ENCODE measurements around the gene TSPO2.

Gene TSPO2

GRCh38 chr6:41074692-41075436 lies 32.6 kb downstream of the TSPO2 start:
- DNase-seq (ENCODE audit: low spot score), result no peak
- no peak for FAIRE-seq

DNA sequence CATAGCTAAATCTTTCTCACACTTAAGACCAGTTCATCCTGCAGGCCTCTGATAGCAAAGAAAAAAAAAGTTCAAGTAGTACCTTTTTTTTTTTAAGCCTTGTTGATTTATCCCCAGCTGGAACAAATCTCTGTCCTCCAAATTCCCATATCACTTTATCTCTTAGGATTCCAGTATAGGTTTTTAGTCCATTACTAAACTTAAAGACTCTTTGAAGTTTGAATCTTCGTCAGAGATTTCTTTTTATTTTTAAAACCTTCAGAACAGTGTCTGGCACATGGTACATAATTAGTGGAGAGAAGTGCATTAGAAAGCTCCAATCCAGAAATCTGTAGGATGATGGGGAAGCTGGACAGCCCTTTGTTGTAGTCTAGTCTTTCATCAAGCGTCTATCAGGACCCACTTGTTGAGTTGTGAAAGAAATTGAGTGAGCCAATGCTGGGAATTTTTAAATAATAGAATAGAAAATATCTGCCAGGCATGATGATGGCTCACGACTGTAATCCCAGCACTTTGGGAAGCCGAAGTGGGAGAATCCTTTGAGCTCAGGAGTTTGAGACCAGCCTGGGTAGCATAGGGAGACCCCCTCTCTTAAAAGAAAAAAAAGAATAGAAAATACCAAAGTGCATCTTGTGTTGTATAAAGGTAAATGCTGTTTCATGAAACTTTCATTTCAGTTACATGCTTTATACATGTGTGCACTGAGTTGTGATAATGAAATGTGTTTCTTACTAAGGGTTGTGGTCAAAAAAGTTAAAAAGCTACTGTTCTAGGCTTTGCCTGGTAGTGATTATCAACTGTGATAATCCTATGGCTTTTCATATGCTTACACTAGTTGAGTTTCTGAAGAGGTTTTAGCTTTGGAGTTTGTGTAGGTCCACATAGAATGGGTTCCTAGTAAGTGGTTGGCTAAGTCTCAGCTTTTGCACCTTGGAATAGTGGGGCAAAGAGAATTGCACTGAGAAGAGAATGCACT lies 33.7 kb downstream of the TSPO2 start:
- DNase-seq (ENCODE audit: low spot score), result no peak
- FAIRE-seq, result no peak

DNA sequence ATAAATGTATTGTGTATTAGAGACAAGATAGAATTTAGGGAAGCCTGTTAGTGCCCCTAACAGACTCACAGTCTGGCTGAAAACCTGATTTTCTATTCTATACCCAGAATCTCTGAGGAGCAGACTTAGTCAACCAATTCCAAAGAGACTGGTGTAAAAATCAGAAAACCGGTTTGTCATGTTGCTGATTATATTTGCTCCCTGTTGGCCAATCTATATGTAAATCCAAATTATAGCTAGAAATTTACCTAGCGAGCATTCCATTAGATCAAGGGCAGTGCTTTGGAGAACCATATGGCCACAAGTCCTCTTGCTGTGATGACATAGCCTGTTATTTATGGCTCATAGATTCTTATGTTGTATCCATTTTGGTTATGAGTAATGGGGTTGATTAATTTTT lies 35.3 kb downstream of the TSPO2 start:
- FAIRE-seq (no peak), DNase-seq (ENCODE audit: low spot score) (no peak)

DNA sequence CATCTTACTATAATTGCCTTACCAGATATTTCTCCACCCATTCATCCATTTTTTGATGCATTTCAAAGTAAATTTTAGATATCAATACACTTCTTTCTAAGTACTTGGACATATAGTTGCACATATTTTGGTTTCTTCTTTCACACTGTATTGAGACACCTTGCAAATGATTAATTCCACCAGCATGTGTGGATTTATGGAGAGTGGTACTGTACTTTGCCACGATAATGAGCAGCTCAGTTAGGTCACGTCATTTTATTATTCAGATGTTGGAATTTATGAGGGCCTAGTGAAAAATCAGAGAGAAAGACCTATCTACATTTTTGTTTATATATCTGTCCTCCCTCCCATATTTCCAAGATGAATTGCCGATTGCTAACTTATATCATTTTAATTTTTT lies 35.8 kb downstream of the TSPO2 start:
- FAIRE-seq (no peak), DNase-seq (ENCODE audit: low spot score) (no peak)

DNA sequence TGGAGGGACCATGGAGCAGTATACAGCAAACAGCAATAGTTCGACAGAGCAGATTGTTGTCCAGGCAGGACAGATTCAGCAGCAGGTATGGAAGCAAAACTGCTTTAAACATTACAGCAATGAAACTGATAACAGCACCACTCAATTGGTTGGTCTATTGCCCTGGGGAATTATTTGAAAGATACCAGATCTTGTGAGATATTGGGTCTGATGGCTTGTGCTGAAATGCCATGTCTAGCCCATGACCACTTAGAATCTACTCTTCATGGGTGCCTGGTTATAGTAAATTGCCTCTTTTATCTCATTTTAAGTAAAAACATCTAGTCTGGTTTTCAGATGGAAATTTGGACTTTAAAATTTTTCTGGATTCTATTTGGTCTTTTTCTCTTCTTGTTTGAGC lies 36.8 kb downstream of the TSPO2 start:
- FAIRE-seq (no peak), DNase-seq (ENCODE audit: low spot score) (no peak)

DNA sequence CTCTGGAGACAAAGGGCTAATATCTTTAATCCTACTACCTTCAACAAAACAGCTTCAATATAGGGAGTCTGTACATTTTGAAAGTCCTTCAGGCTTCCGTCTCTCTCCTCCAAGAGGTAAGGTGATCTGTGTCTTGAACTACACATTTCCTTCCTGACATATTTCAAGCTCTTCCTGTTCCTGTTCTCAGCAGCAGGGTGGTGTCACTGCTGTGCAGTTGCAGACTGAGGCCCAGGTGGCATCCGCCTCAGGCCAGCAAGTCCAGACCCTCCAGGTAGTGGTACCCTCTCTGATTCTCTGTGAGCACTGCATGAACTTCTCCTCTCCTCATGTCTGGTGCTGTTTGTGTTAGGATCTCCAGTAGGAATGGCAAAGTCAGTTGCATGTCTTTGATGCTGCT lies 38.4 kb downstream of the TSPO2 start:
- DNase-seq (ENCODE audit: low spot score) (no peak), FAIRE-seq (no peak)

DNA sequence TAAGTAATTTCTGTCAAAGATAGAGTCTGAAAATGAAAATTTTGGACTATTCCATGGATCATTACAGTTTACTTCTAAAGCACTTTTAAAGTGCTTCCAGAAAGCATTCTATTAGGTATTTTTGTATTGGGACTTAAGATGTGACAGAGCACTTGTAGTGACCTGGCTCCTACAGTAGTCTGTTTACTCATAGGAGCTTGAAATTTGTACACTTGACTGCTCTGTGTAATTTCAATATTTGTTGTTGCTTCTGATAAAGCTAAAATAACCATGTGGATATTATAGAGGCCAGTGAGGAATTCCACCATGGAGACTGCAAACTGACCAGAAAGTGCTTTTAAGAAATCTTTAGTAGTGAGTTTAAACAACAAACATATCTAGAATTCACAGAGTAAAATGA lies 40.8 kb downstream of the TSPO2 start:
- DNase-seq (ENCODE audit: low spot score), result no peak
- FAIRE-seq, result no peak

DNA sequence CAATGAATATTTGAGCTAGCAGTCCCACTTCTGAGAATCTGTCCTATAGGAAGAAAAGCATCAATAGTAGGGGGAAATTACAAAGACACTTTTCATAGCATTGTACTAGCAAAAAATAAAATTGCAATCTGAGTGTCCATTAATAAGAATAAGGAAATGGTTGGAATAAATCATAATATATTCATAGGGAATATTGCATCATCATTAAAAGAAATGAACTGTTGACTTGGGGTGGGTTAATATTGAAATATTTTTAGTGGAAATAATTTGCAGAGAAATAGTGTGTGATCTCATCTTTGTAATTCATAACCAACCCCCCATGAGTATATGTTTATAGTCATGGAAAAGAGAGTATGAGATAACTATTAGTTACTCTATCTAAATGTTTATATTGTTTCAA lies 42.9 kb downstream of the TSPO2 start:
- DNase-seq (ENCODE audit: low spot score), result no peak
- FAIRE-seq, result no peak

DNA sequence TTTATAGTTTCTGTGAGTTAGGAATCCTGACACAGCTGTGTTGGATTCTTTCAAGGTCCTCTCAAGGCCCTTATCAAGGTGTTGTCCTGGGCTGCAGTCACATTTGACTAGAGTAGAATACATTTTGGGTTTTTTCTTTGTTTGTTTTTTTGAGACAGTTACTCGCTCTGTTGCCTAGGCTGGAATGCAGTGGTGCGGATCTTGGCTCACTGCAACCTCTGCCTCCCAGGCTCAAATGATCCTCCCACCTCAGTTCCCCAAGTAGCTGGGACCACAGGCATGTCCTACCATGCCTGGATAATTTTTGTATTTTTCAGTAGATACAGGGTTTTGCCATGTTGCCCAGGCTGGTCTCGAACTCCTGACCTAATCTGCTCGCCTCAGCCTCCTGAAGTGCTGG lies 46.2 kb downstream of the TSPO2 start:
- DNase-seq (ENCODE audit: low spot score) (no peak), FAIRE-seq (no peak)

DNA sequence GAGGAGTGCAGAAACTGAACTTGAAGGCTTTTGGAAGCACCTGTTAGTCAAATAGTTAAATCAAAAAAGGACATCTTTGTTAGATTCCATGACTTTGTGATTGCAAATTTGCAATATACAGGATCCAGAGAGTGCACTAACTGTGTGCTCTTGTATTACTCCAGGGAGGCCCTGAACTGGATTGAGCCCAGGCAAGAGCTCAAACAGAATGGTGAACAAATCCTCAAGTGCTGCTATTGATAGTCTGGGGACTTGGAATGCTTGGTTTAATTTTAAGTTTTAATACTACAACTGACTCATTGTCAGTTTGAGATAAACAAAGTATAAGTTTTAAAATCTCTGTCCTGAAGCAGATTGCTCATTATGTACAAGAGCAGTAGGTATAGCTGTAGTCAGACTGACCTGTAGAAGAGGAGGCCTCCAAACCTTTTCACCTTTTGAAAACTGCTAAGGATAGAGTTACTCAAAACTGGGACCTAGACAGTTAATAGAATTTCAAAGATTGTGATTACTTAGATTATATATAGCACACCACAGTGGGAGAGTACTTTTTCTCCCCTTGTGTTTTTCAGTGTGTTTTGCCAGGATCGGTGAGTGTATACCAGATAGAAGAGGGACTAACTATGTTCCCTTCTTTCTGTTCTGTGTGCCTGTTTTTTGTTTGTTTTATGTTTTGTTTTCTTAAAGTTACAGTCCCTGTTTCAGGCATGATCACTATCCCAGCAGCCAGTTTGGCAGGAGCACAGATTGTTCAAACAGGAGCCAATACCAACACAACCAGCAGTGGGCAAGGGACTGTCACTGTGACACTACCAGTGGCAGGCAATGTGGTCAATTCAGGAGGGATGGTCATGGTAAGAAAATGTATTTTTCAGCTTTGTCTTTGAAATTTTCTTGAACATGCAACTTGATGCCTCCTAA lies 48.8 kb downstream of the TSPO2 start:
- FAIRE-seq (no peak), DNase-seq (ENCODE audit: low spot score) (no peak)

DNA sequence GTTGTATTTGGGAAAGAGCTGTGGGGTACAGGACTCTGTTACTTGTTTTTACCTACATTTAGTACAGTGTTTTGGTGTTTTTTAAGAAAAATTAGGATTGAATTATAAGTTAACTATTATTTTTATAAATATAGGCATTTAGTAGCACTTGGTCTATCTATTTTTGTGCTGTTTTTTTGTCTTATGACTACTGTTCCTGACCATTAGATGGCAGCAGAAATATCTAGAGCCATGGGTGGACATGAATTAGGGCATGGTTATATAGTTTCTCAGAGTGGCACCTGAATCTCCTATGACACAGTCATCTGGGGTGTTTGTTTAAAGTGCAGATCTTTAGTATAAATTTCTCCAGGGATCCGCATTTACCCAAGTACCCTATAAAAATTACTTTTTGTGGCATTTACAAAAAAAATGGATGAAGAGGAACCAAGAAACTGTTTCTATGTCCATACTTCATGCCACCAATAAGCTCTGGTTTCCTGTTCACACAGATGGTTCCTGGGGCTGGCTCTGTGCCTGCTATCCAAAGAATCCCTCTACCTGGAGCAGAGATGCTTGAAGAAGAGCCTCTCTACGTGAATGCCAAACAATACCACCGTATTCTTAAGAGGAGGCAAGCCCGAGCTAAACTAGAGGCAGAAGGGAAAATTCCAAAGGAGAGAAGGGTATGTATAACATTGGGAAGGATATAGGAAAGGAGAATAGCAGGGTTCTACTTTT lies 50.3 kb downstream of the TSPO2 start:
- FAIRE-seq (no peak), DNase-seq (ENCODE audit: low spot score) (peak; percentile 21)

DNA sequence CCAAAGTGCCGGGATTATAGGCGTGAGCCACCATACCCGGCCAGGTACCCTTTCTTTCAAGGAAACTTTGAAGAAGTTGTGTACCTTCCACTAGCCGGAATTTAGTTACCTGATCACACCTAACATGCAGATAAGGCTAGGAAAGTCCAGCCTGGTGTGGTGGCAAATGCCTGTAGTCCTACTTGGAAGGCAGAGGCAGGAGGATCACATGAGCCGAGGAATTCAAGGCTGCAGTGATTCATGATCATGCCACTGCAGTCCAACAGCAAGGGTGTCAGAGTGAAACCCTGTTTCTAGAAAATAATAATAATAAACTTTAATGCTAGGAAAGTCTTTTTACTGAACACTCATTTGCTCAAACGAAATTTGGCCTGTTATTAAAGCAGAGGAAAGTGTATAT lies 51.5 kb downstream of the TSPO2 start:
- DNase-seq (ENCODE audit: low spot score) (no peak), FAIRE-seq (no peak)

Data from urothelium cell line (cell line).